D721Med (cell line): ENCODE measurements around the gene BHLHE23.

Source experiments
- DNase-seq: peaks from one replicate; pipeline ENCODE4 v3.0.0; 2011; ENCODE audit warnings: low spot score; ENCODE audit not compliant: insufficient read length
- FAIRE-seq: peaks from 2 replicates; lab custom pipeline; 2011; peaks lifted over from hg19 to GRCh38; lab: Jason Lieb, UNC
- TF ChIP-seq, protein P1 (sequence below): IDR thresholded peaks from 2 replicates; pipeline ENCODE4 v1.5.1; 2012; ENCODE audit warnings: mild to moderate bottlenecking, control low read depth; ENCODE audit not compliant: insufficient read depth; ENCODE audit errors: missing control alignments

The BHLHE23 gene

DNA sequence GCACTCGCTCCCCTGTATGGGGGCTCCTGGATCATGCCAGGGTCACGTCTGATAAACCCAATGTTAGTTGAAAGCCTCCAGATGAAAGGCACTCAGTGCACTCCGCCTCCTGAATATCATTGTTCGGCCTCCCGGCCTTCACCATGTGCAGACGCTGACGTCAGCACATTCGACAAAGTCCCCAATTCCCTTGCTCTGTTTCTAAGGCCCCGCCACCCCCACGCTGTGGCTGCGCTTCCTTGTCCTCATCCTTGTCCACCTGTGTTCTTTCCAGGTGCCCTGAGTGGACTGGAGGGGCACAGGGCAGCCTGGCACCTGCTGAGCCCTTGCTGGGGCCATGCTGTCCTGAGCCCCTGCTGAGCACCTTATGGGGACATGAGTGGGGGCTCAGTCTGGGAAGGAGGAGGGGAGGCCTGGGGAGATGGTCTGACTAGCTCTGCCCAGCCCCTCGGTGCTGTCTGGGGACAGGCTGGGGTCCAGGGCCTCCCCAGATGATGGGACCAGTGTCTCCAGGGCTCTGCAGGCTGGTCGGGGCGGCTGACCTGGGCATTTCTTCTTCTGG is 9.8 kb upstream of the BHLHE23 start:
- FAIRE-seq = no peak
- TF ChIP-seq, protein P1, sequence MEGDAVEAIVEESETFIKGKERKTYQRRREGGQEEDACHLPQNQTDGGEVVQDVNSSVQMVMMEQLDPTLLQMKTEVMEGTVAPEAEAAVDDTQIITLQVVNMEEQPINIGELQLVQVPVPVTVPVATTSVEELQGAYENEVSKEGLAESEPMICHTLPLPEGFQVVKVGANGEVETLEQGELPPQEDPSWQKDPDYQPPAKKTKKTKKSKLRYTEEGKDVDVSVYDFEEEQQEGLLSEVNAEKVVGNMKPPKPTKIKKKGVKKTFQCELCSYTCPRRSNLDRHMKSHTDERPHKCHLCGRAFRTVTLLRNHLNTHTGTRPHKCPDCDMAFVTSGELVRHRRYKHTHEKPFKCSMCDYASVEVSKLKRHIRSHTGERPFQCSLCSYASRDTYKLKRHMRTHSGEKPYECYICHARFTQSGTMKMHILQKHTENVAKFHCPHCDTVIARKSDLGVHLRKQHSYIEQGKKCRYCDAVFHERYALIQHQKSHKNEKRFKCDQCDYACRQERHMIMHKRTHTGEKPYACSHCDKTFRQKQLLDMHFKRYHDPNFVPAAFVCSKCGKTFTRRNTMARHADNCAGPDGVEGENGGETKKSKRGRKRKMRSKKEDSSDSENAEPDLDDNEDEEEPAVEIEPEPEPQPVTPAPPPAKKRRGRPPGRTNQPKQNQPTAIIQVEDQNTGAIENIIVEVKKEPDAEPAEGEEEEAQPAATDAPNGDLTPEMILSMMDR = no peak
- DNase-seq = no peak

DNA sequence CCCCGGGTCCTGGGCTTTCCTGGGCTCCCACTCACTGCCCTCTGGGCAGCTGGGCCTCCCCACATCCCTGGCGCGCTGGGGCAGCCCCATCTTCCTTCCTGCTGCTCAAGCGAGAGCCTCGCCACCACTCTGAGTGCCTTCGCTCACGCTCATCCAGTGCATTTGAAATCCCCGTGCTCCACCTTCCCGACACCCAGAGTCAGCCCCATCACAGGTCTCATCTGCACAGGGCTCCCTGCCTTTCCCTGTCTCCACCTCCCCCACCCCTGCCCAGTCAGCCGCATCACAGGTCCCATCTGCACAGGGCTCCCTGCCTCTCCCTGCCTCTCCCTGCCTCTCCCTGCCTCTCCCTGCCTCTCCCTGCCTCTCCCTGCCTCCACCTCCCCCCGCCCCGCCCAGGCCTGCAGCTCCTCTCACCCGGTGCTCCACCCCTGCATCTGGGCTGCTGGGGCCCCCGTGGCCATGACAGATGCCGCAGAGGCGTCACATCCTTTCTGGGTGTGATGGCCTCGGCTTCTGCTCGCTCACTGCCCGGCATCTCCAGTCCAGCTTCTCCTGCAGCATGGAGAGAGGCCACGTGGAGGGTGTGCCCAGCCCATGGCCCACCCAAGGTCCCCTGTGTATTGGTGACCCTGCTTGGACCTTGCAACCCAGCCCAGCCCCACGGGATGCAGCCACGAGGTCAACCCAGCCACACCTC is 9.0 kb upstream of the BHLHE23 start:
- DNase-seq (no peak), FAIRE-seq (no peak)
- TF ChIP-seq, protein P1 = no peak

DNA sequence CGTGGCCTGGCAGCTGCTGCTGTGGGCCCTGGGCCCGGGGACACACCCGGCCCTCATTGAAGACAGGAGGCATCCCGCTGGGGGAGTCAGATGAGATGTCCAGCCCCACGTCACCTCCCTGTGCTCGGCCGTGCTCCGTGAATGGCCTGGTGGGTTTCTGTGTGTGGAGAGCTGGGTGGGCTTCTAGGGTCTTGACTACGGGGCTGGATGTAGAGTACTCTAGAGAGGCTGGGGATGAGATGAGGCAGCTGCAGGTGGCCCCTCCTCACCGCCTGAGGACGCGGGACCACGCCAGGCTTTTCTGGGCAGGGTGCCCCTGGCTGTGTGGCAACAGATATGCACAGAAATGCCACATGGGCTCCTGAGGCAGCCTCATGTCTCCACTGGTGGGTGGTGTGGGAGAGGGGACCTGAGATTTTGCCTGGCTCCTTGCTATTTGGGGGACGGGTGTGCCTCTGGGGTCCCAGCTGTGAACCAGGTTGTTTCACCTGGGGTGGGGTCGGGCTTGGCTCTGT is 8.4 kb upstream of the BHLHE23 start:
- no peak for FAIRE-seq
- TF ChIP-seq, protein P1 = no peak

DNA sequence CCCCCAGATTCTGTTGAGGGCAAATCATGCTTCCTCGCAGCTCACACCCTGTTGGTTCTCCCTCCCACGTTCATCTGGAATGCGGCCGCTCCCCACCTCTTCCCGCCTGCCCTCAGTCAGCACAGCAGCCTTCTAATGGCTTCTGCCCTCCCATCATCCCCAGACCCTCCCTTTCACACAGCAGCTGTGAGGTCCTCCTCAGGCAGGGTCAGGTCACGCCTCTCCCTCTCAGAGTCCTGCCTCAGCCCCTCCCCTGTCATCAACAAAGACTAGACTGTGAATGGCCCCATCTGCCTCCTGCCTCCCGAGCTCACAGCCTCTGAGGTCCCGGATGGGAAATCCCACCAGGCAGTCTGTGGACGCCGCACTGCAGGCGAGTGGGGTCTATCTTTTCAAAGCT is 7.9 kb upstream of the BHLHE23 start:
- no peak for DNase-seq
- TF ChIP-seq, protein P1 = no peak
- FAIRE-seq = no peak

More for the DNA sequence above, 8.4 kb upstream of the BHLHE23 start:
- DNase-seq = no peak

DNA sequence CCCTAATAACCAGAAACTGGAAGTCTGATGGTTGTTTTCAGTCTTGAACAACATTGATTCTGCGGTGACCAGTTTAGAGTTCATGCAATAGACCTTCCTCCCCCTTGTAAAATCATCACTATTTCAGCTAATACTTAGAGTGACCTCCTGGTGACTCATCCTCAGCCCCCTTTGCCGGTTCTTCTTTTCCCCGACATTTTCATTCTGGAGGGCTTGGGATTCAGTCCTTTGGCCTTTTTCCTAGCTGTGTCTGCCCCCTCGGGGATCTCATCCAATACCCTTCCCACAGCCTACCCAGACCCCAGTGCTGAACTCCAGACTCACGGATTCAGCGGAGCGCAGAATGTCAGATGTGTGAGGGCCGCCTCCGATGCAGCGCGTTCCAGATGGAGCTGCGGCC is 7.5 kb upstream of the BHLHE23 start:
- no peak for FAIRE-seq
- TF ChIP-seq, protein P1 = no peak
- no peak for DNase-seq

DNA sequence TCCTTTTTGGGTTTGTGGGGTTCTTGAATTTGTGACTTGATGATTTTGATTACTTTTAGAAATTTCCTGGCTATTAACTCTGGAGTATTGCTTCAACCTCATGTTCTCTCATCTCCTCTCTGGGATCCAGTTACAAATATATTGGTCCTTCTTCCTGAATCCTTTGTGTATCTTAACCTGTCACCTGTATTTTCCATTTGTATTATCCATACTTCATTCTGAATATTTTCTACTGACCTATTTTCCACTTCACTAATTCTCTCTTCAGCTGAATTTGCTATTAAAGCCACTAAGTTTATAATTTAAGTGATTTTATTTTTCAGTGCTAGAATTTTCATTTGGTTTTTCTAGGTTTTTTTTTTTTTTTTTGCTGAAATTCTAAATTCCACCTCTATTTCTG is 6.4 kb upstream of the BHLHE23 start:
- no peak for FAIRE-seq
- DNase-seq = no peak
- TF ChIP-seq, protein P1 = no peak

DNA sequence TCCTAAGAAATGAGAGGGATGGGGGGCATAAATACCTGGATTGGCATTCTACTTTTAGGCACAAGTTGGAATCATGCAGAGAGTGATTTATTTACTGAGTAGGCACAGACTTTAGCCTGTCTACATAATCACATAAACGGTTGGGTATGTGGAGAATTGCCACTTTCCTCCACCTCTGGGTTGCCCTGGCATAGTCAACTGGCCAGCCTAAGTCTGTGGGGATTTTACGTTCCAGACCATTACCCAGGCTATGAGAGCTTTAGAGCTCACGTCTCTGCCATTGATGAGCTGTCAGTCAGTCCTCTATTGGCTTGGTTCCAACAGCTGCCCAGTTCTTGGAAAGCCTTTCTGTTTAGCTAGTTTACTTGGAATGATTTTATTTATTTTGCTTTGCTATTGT is 5.0 kb upstream of the BHLHE23 start:
- FAIRE-seq (no peak), DNase-seq (no peak)
- TF ChIP-seq, protein P1 = no peak
